GM12878 (cell line): ENCODE results near the gene B3GALNT2. TPM values are rescaled to one million over a fixed set of nuclear protein-coding genes. Genes with fewer than 3 reads are reported as not detected.

Experiments used
- CBFB ChIP-seq: IDR thresholded peaks from 2 replicates; pipeline ENCODE4 v1.6.1; 2016; ENCODE audit warnings: antibody characterized with exemption, low read depth
- ETV6 ChIP-seq, 2 experiments: fragments of 450-650 bp in 1 of 2; IDR thresholded peaks in 1 of 2; conservative IDR thresholded peaks in 1 of 2; 2 replicates each; pipeline ENCODE4 v1.6.1; 2014; ENCODE audit warnings: antibody characterized with exemption in 1 of 2, borderline replicate concordance in 1 of 2, low read depth in 1 of 2, mild to moderate bottlenecking in 1 of 2, moderate library complexity in 1 of 2
- WRNIP1 ChIP-seq: IDR thresholded peaks from 2 replicates; pipeline ENCODE4 v1.6.1; 2011; ENCODE audit warnings: low read depth, low read length, improper control_type of control experiment, borderline replicate concordance
- polyA plus RNA-seq, 11 experiments: library from polyadenylated mRNA; depleted of rRNA in 4 of 11; unstranded in 6 of 11; stranded (reverse) in 5 of 11; fragments of >200 nt; fragmentation: Nextera tagmentation in 4 of 11; fragmentation: Illumina TruSeq in 1 of 11; extraction: Ambion mirVana in 4 of 11; extraction: Trizol in 1 of 11; gene quantifications; 1 replicate in 1 of 11; 2 replicates in 10 of 11; pipeline versions ENCODE4 v1.2.1 to v1.2.3, GENCODE V29; 2011 to 2016; ENCODE audit warnings: inconsistent platforms in 2 of 11, missing spikeins in 2 of 11, low read depth in 1 of 11
- total RNA-seq, 4 experiments: library from RNA; depleted of rRNA in 3 of 4; stranded (reverse); fragments of >200 nt in 3 of 4; fragmentation: Illumina TruSeq in 1 of 4; extraction: Trizol in 1 of 4; gene quantifications; 2 replicates each; pipeline versions ENCODE4 v1.2.1 to v1.2.3, GENCODE V29; 2013 to 2021
- TF ChIP-seq, protein P1 (sequence below): fragments of 450-650 bp; formaldehyde crosslinking; IDR thresholded peaks from 2 replicates; pipeline ENCODE4 v1.5.0; 2022; ENCODE audit warnings: mild to moderate bottlenecking, missing genetic modification characterization
- TF ChIP-seq, protein P2 (sequence below): IDR thresholded peaks from 2 replicates; pipeline ENCODE4 v1.6.1; 2011; ENCODE audit warnings: low read depth, mild to moderate bottlenecking, low read length, moderate library complexity, borderline replicate concordance; ENCODE audit errors: extremely low read depth
- TF ChIP-seq, protein P3 (sequence below): fragments of 450-650 bp; conservative IDR thresholded peaks from 2 replicates; pipeline ENCODE4 v1.6.1; 2017; ENCODE audit warnings: mild to moderate bottlenecking, moderate library complexity

Gene B3GALNT2
- total and polyA plus RNA-seq, 10 of the 15 experiments (the other 5 are each of a cell fraction or from before 2014, with no cell fraction given) = 0.77 to 19.7 (median 12.7) TPM

DNA sequence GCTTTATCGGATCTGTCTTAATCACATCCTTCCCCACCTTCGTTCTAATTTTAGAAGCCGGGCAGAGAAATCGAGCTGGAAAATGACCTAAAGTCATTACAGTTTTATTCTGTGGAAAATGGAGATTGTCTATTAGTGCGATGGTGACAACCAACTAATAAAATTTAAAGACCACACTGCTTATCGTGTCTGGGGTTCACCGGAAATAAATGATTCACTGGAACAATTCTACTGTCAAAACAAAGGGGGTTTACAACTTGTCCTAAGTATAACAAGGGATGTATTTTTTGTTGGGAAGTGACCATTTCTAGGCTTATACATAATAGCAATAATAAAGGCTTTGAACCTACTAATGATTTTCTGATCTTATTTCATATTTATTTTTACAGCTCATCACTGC, 55.6 kb downstream of the B3GALNT2 start (continued):
- TF ChIP-seq, protein P1, sequence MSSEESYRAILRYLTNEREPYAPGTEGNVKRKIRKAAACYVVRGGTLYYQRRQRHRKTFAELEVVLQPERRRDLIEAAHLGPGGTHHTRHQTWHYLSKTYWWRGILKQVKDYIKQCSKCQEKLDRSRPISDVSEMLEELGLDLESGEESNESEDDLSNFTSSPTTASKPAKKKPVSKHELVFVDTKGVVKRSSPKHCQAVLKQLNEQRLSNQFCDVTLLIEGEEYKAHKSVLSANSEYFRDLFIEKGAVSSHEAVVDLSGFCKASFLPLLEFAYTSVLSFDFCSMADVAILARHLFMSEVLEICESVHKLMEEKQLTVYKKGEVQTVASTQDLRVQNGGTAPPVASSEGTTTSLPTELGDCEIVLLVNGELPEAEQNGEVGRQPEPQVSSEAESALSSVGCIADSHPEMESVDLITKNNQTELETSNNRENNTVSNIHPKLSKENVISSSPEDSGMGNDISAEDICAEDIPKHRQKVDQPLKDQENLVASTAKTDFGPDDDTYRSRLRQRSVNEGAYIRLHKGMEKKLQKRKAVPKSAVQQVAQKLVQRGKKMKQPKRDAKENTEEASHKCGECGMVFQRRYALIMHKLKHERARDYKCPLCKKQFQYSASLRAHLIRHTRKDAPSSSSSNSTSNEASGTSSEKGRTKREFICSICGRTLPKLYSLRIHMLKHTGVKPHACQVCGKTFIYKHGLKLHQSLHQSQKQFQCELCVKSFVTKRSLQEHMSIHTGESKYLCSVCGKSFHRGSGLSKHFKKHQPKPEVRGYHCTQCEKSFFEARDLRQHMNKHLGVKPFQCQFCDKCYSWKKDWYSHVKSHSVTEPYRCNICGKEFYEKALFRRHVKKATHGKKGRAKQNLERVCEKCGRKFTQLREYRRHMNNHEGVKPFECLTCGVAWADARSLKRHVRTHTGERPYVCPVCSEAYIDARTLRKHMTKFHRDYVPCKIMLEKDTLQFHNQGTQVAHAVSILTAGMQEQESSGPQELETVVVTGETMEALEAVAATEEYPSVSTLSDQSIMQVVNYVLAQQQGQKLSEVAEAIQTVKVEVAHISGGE (CRISPR knock-in tag) = no peak
- TF ChIP-seq ETV6 (conservative IDR thresholded peaks at IDR 0.05 in 1 of 2, IDR thresholded peaks at IDR 0.05 in 1 of 2; ENCODE audit: borderline replicate concordance in 1 of 2, low read depth in 1 of 2) = no peak
- TF ChIP-seq, protein P2, sequence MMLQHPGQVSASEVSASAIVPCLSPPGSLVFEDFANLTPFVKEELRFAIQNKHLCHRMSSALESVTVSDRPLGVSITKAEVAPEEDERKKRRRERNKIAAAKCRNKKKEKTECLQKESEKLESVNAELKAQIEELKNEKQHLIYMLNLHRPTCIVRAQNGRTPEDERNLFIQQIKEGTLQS = no peak
- TF ChIP-seq WRNIP1 = no peak
- TF ChIP-seq, protein P3, sequence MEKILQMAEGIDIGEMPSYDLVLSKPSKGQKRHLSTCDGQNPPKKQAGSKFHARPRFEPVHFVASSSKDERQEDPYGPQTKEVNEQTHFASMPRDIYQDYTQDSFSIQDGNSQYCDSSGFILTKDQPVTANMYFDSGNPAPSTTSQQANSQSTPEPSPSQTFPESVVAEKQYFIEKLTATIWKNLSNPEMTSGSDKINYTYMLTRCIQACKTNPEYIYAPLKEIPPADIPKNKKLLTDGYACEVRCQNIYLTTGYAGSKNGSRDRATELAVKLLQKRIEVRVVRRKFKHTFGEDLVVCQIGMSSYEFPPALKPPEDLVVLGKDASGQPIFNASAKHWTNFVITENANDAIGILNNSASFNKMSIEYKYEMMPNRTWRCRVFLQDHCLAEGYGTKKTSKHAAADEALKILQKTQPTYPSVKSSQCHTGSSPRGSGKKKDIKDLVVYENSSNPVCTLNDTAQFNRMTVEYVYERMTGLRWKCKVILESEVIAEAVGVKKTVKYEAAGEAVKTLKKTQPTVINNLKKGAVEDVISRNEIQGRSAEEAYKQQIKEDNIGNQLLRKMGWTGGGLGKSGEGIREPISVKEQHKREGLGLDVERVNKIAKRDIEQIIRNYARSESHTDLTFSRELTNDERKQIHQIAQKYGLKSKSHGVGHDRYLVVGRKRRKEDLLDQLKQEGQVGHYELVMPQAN = no peak
- no peak for TF ChIP-seq CBFB
